Activated CD4-positive, CD25-positive, alpha-beta regulatory T cell treated with anti-CD3 and anti-CD28 coated beads, Interleukin-2, amount 50 U/mL, for 72 hours (primary cell): Measurements from ENCODE around the gene LMAN2L.
"Not testable (repeated sequence)": the region's sequence is repeated elsewhere in the genome, so short reads cannot be mapped to it uniquely, and the experiment has no call there.

Experiments used
- DNase-seq: peaks from one replicate; pipeline ENCODE4 v3.0.0; 2021

The LMAN2L gene

DNA sequence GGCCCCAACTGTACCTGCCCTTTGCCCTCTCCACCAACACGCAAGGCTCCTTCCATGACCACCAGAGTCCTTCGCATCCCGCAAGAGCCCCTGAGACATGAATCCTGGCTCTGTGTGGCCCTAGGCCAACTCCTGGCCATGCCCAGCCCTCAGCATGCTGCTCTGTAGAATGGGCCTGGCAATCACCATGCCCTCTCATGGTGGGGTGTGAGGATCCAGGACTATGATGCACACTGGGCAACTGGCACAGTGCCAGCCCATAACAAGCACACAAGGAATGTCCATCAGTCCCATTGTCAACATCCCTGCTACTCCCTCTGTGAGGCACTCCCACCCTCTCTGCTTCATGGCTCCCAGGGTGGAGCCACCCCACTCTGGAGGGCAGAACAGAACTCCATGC, 52.6 kb downstream of the LMAN2L start:
- DNase-seq, result no peak

DNA sequence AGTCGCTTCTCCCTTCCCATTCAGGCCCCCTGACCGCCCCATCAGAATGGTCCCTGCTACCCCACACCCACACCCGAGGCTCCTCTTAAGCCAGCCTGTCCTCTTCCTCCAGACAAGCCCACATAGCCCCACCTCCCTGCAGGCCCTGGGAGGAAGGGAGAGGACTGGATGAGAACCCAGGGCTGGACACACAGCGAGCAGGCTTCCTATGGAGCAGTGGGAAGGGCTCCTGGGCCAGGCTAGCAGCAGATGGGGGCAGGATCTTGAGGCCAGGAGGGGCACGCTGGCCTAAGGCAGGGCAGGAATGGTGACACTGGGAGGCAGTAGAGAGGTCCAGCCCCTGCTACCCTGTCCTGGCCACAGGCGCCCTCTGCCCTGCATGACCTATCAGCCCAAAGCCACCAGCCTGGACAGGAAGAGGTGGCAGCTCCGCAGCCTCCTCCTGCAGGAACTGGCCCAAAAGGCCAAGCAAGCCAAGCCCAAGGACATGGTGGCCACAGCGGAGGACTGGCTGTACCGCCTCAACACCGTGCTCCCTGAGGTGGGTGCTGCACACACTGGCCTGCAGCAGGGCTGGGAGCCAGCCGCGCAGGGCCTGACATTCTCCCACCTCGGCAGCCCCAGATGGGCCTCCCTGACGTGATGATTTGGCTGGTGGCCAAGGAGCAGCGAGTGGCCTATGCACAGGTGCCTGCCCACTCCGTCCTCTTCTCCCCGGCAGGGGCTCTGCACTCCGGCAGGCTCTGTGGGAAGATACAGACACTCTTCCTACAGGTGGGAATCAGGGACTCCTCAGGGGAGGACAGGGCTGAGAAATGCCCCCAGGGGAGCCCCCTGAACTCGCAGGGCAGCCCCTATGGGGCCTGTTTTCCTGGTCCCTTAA, 54.0 kb downstream of the LMAN2L start:
- DNase-seq, result no peak

DNA sequence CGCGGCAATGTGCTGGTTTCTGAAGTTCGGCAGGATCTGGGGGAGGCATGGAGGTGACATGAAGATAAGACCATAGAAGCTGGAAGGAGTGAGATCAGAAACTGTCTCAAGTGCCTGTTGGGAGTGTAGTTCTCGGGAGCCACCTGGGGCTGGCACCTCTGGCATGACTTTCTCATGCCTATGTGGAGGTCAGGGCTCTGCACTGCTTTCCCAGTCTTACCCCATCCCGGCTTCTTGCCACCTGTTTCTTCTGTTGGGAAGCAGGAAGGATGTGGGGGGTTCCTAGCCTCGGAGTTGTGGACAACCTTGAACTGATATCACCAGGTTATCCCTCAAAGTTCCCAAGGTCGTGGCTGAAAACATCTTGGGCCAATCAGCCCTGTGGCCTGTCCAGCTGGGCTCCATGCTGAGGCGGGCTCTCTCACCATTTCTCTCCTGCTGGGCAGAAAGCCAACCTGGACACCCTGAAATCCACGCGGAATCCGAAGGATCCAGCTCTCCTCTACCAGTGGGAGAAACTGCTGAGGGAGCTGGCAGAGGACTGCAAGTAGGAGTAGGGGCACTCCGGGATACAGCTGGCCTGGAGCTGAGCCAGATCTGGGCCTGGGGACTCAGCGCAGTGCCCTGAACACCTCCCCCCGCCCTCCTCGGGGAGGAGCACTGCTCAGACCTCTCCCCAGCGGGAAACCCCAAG, 54.8 kb downstream of the LMAN2L start:
- no peak for DNase-seq

DNA sequence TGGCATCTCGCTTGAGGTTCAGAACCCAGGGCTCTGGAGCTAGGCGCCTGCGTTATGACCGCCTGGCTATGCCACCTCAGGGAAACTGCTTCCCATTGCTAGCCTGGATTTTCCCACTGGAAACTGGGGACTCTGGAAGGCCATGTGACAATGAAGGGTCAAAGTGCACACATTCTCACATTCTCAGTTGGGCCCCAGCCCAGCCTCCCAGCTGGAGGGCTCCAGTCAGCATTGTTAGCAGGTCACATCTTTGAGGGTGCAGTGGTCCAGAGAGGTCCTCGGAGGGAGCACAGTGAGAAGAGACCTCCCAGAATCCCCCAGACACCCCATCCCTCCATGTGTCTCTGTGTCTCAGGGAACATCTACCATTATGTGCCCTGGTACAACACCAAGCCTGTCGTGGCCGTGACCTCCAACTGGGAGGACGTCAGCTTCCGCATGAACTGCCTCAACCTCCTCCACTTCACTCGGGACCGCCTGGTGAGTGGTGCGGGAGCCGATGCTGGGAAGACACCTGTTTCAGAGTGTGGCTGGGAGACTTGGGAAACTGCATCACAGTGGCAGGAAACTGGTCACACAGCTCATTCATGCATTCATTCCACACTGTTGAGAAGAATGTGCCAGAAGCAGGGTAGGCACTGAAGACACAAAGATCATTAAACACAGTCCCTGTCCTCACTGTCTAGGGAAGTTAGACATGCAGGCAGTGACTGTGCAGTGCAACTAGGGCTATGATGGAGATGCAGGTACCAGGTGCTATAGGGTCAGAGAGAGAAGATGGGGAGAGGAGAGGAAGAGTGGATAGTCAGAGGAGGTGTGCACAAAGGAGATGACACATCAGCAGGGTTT, 55.7 kb downstream of the LMAN2L start:
- no peak for DNase-seq

DNA sequence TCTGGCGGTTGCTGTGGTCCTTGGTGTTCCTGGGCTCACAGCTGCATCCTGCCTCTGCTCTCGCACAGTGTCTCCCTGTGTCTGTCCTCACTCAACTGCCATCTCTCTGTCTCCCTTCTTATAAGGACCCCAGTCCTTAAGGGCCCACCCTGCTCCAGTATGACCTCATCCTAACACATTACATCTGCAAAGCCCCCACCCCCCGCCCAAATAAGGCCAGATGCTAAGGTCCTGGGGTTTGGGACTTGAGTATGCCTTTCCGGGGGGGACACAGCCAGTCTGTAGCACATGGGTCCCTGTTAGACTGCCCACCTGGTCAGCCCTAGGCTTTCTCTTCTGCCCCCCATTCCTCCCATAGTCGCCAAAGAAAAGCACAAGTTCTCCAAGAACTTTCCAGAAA, 56.6 kb downstream of the LMAN2L start:
- no peak for DNase-seq

DNA sequence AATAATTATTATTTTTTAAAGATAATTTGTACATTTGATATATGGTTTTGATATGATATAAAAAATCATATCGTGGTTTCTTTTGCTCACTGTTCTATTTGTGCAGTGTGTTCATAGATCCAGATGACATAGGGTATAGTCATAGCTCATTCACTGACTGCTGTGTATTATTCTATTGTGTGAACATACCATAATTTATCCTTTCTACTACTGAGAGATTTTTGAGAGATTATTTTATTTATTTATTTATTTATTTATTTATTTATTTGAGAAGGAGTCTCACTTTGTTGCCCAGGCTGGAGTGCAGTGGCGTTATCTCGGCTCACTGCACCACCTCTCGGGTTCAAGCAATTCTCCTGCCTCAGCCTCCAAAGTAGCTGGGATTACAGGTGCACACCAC, 58.3 kb downstream of the LMAN2L start:
- DNase-seq, result no peak

DNA sequence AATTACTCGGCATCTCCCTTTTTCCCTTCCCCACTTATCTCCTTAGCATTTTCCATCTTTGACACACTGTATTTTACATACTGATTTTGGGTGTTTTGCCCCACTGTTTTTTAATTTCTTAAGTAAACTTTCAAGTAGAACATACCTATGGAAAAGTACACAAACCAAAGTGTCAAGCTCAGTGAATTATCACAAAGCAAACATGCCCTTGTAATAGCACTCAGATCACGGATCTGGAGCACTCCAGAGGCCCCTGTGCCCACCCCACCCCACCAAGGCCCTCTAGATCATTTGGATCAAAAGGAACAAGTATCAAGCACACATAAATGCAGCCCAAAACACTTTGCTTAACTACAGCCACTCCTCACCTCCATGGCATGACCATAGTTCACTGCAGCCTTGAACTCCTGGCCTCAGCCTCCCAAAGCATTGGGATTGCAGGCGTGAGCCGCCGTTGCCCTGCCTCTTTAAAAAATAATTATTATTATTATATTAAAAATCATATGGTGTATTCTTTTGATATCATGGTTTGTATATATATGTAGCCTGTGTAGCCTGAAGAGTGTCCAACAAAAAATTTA, 59.2 kb downstream of the LMAN2L start:
- no peak for DNase-seq

DNA sequence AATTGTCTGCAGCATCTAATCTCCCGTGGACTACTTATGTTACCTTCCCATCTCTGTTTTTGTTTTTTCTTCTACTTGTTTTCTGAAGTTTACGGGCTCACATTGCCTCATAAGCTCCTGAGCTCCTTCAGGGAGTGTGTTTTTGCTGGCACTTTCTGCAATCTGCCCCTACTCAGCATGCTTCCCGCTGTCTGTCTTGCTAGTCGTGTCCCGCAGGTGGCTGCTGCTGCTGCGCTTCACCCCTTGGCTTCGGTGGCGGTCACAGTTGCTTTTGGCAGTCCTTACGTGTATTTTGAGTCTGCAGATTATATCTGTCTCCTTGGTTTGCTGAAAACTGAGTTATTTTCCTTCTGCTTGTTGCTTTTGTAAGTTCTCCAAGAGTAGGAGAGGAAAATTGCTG, 60.0 kb downstream of the LMAN2L start:
- DNase-seq, result no peak

DNA sequence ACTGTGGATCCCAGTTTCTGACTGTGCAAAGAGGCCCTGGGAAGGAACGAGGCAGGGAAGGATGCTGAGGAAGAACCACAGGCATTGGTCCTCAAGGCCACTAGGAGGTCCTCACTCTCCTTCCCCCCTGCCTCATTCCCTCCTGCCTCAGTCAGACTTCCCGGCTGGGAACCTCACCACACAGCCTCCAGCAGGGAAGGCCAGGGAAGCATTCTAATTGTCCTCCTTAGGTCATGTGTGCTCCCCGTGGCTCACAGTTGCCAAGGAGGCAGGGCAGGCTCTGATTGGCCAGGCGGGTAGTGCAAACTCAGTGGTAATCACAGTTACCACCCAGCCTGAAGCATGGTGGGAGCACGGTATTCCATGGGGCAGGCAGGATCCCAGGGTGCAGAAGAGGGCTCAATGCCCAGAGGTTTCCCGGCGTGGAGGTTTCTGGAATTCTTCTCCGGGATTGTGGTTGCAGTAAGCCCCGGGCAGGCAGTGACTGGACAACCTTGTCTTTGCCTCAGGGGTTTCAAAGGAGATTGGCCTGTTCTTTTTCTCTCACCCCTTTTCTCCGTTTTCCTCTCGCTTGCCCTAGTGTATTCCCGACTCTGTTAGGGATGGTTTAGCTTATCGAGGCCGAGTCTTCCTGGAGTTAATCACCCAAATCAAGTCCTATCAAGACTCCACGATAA, 70.2 kb downstream of the LMAN2L start:
- DNase-seq, result no peak

GRCh38 chr2:96668771-96669170, 71.1 kb downstream of the LMAN2L start:
- DNase-seq, result no peak

DNA sequence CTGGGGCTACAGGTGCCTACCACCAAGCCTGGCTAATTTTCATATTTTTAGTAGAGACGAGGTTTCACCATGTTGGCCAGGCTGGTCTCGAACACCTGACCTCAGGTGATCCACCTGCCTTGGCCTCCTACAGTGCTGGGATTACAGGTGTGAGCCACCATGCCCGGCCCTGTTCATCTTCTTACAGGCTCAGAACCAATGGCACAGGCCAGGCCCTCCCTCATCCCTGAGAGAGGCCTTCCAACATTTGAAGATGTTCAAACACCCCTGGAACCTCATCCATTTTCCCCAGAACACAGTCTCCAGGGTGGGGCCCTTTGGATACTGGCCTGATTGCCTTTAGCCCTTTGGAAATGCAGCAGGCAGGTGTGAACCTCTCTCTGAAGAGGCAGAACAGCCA, 74.1 kb downstream of the LMAN2L start:
- not testable (repeated sequence) for DNase-seq

GRCh38 chr2:96665083-96665569, 74.7 kb downstream of the LMAN2L start:
- DNase-seq, result no peak

GRCh38 chr2:96664366-96664925, 75.4 kb downstream of the LMAN2L start:
- DNase-seq, result no peak

GRCh38 chr2:96663829-96664228, 76.0 kb downstream of the LMAN2L start:
- no peak for DNase-seq

GRCh38 chr2:96663177-96663576, 76.7 kb downstream of the LMAN2L start:
- no peak for DNase-seq

GRCh38 chr2:96662360-96662759, 77.5 kb downstream of the LMAN2L start:
- DNase-seq, result no peak

GRCh38 chr2:96661324-96661723, 78.5 kb downstream of the LMAN2L start:
- no peak for DNase-seq

DNA sequence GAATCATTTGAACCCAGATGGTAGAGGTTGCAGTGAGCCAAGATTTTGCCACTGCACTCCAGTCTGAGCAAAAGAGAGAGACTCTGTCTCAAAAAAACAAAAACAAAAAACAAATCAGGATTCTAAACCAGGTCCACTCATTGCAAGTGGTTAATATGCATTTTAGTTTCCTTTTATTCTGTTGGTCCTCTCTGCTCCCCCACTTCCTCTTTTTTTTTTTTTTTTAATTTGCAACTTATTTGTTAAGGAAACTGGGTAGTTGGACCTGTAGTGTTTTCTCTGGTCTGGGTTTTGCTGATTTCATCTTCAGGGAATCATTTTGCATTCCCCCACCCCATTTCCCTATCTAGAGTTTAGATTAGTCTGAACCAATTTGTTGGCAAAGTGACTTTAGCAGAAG, 83.3 kb downstream of the LMAN2L start:
- DNase-seq, result no peak
